Muscle of arm (tissue), 12 donors: ENCODE measurements around the gene LENG9. TPM values are rescaled to one million over a fixed set of nuclear protein-coding genes. Genes with fewer than 3 reads are reported as not detected.

Source experiments
- DNase-seq: peaks from one replicate; pipeline ENCODE4 v3.0.0-alpha.2; 2013
- polyA plus RNA-seq, 12 donors: library from polyadenylated mRNA; unstranded; fragments of 120-200 nt; gene quantifications; one replicate each; pipeline ENCODE4 v1.2.1, GENCODE V29; 2013; ENCODE audit not compliant: insufficient read length in 12 of 12

Gene LENG9
- polyA plus RNA-seq, 12 donors: 0.75 to 2.7 (median 1.5) TPM; not detected in 2

GRCh38 chr19:54424660-54425381 lies 38.8 kb downstream of the LENG9 start:
- no peak for DNase-seq

GRCh38 chr19:54424201-54424600 lies 39.4 kb downstream of the LENG9 start:
- DNase-seq: no peak

GRCh38 chr19:54422136-54422535 lies 41.4 kb downstream of the LENG9 start:
- DNase-seq: no peak

- DNase-seq: no peak
Observed at GRCh38 chr19:54421521-54421920, 42.1 kb downstream of the LENG9 start.

- no peak for DNase-seq
Observed at GRCh38 chr19:54421169-54421516, 42.4 kb downstream of the LENG9 start.

GRCh38 chr19:54420383-54421168 lies 43.0 kb downstream of the LENG9 start:
- DNase-seq: no peak

- no peak for DNase-seq
Observed at GRCh38 chr19:54420068-54420382, 43.6 kb downstream of the LENG9 start.

- DNase-seq: no peak
Observed at GRCh38 chr19:54418930-54419800, 44.4 kb downstream of the LENG9 start.

- DNase-seq: no peak
Observed at GRCh38 chr19:54418030-54418929, 45.3 kb downstream of the LENG9 start.

GRCh38 chr19:54416695-54417491 lies 46.7 kb downstream of the LENG9 start:
- no peak for DNase-seq

GRCh38 chr19:54415901-54416673 lies 47.5 kb downstream of the LENG9 start:
- DNase-seq: no peak

- DNase-seq: no peak
Observed at GRCh38 chr19:54415208-54415900, 48.2 kb downstream of the LENG9 start, which contains the start of gene TTYH1. TTYH1 (plus strand) TSS chr19:54415464; CDS start chr19:54415553, 89 bp downstream.

GRCh38 chr19:54414156-54414555 lies 49.4 kb downstream of the LENG9 start:
- no peak for DNase-seq

- no peak for DNase-seq
Observed at GRCh38 chr19:54412877-54413276, 50.7 kb downstream of the LENG9 start.

Other genes starting within 250 kb of the LENG9 start
- 1 to 10 TPM in 10 of 12 donors, not detected in 2; 1.2 to 4.1 (median 2.4) TPM for gene LILRB3, start 240.8 kb downstream of the LENG9 start, polyA plus RNA-seq
- 1 to 10 TPM in 9 of 12 donors, under 1 TPM in 1, not detected in 2; 0.95 to 2.4 (median 1.7) TPM for gene LILRA6, start 221.0 kb downstream of the LENG9 start, polyA plus RNA-seq
- 10 to 100 TPM in 2 of 12 donors, 1 to 10 TPM in 9, not detected in 1; 5.5 to 10.6 (median 8.5) TPM for gene LILRB5, start 206.5 kb downstream of the LENG9 start, polyA plus RNA-seq
- 1 to 10 TPM in 10 of 12 donors, not detected in 2; 1.4 to 3.8 (median 1.8) TPM for gene LILRB2, start 182.7 kb downstream of the LENG9 start, polyA plus RNA-seq
- 1 to 10 TPM in 1 of 12 donors, under 1 TPM in 9, not detected in 2; 0.31 to 1.2 (median 0.57) TPM for gene LILRA5, start 150.6 kb downstream of the LENG9 start, polyA plus RNA-seq
- under 1 TPM in 2 of 12 donors, not detected in 10; 0.11 to 0.63 TPM for gene LILRA4, start 124.6 kb downstream of the LENG9 start, polyA plus RNA-seq
- 10 to 100 TPM in 2 of 12 donors, 1 to 10 TPM in 8, not detected in 2; 5.6 to 14.3 (median 6.7) TPM for gene LAIR1, start 98.8 kb downstream of the LENG9 start, polyA plus RNA-seq
- gene TTYH1, start 48.3 kb downstream of the LENG9 start, polyA plus RNA-seq: 10 to 100 TPM in 1 of 12 donors, 1 to 10 TPM in 9, not detected in 2; 2.7 to 11.7 (median 3.7) TPM
- 100 to 1,000 TPM in 5 of 12 donors, 10 to 100 TPM in 7; 54.1 to 332 (median 92.4) TPM for gene LENG8, start 14.6 kb downstream of the LENG9 start, polyA plus RNA-seq
- gene CDC42EP5, start 9.5 kb upstream of the LENG9 start, polyA plus RNA-seq: 10 to 100 TPM in 11 of 12 donors, not detected in 1; 15.8 to 57.2 (median 29.4) TPM
- 1 to 10 TPM in 2 of 12 donors, under 1 TPM in 3, not detected in 7; 0.21 to 1.9 (median 0.44) TPM for gene LAIR2, start 39.1 kb upstream of the LENG9 start, polyA plus RNA-seq
- gene LILRA2, start 110.0 kb upstream of the LENG9 start, polyA plus RNA-seq: 1 to 10 TPM in 4 of 12 donors, under 1 TPM in 6, not detected in 2; 0.60 to 3.8 (median 0.93) TPM
- 1 to 10 TPM in 1 of 12 donors, under 1 TPM in 9, not detected in 2; 0.11 to 1.7 (median 0.43) TPM for gene LILRA1, start 129.9 kb upstream of the LENG9 start, polyA plus RNA-seq
- 1 to 10 TPM in 7 of 12 donors, under 1 TPM in 3, not detected in 2; 0.71 to 3.9 (median 1.1) TPM for gene LILRB1, start 166.7 kb upstream of the LENG9 start, polyA plus RNA-seq
- gene LILRB4, start 199.2 kb upstream of the LENG9 start, polyA plus RNA-seq: 1 to 10 TPM in 5 of 12 donors, under 1 TPM in 5, not detected in 2; 0.49 to 3.2 (median 0.91) TPM